ENCODE data around the gene RPA3.

RPA3 gene

DNA sequence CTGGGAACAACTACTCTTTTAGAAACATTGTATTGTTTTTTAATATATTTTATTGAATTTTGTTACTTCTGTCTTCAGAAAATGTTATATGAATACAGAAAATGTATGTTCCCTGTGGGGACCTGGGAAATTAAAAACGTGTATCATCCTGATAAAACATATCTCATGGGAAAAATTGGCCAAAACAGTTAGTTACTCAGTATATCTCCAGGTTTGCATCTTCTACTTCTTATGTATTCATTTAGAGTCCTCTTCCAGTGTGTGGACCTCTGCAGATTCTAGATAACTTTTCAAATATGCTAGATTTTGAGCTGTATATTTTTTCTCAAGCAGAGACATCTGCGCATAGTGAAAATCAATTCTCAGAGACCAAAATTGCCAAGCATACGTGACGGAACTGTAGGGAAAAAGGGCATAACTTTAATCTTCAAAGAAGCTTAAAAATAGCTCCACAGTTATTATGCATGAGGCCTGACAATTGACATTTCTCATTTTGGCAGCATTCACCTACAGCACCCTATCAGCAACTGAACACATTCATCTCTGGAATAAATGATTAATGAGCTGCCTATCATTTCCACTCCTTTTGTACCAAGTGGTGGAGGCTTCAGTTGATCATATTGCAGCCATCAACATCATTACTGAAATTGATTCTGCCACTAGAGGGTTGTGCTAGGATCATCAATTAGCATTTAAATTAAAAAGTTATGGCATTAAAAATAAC, 104.2 kb downstream of the RPA3 start:
- TF ChIP-seq, protein P1, sequence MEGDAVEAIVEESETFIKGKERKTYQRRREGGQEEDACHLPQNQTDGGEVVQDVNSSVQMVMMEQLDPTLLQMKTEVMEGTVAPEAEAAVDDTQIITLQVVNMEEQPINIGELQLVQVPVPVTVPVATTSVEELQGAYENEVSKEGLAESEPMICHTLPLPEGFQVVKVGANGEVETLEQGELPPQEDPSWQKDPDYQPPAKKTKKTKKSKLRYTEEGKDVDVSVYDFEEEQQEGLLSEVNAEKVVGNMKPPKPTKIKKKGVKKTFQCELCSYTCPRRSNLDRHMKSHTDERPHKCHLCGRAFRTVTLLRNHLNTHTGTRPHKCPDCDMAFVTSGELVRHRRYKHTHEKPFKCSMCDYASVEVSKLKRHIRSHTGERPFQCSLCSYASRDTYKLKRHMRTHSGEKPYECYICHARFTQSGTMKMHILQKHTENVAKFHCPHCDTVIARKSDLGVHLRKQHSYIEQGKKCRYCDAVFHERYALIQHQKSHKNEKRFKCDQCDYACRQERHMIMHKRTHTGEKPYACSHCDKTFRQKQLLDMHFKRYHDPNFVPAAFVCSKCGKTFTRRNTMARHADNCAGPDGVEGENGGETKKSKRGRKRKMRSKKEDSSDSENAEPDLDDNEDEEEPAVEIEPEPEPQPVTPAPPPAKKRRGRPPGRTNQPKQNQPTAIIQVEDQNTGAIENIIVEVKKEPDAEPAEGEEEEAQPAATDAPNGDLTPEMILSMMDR (IDR thresholded peaks at IDR 0.05; ENCODE audit: low read depth, low read length, missing control alignments) = no peak
- no peak overlapping the region for H3K4me3 ChIP-seq (ENCODE audit: low read depth, low read length)
- DNase-seq (ENCODE audit: low read depth) = no peak

DNA sequence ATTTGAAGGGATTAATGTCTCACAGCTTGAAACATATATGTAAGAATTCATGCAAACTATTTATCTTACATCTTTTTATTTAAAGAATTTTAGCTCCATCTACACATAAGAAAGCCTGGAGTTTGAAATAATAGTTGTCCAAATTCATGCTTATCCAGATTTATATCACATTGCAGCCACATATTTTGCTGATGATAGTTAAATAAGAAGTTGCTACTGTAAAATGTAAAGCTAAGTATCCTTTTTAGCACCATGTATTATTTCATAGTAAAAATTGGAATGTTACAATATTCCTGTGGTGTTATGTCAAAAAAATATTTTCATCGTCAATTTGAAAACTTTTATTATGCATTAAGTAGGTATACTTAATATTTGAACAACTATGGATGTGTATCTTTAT, 105.2 kb downstream of the RPA3 start:
- DNase-seq (ENCODE audit: low read depth) = no peak
- TF ChIP-seq, protein P1 (IDR thresholded peaks at IDR 0.05; ENCODE audit: low read depth, low read length, missing control alignments) = no peak
- no peak overlapping the region for H3K4me3 ChIP-seq (ENCODE audit: low read depth, low read length)

DNA sequence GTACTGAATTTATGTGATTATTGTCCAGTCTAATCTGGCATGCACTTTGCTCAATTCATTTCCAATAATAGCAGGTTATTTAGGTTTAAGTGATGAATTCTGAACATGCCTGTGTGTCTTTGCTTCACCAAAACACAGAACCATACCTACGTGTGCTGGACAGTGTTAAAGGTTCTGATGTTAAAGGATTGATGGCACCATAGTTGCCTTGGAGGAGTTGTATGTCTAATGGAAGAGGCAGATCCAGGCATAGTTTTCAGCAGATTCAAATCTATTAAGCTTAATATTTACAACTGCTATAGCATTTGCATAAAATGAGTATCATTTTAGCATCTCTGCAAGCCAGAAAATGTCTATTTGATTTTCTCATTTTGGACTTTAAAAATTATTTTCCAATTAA, 105.9 kb downstream of the RPA3 start:
- no peak overlapping the region for H3K4me3 ChIP-seq (ENCODE audit: low read depth, low read length)
- no peak for DNase-seq (ENCODE audit: low read depth)
- TF ChIP-seq, protein P1 (IDR thresholded peaks at IDR 0.05; ENCODE audit: low read depth, low read length, missing control alignments) = no peak

DNA sequence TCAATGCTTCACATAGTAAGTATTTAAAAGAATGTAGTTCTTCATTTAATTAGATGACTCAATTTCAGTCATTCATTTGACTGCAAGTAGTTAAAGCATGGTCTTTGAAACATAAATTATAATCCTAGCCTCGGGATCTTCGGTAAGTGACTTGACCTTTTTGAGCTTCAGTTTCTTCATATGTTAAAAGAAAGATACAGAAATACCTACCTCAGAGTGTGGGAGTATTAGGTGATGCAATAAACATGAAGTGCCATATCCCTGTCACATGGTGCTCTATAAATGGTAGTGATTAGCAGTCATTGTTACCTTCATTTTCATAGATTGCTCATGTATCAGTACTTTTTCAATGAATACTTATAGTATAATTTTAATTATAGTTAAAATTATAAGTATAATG, 109.1 kb downstream of the RPA3 start:
- DNase-seq (ENCODE audit: low read depth) = no peak
- no peak overlapping the region for H3K4me3 ChIP-seq (ENCODE audit: low read depth, low read length)
- TF ChIP-seq, protein P1 (IDR thresholded peaks at IDR 0.05; ENCODE audit: low read depth, low read length, missing control alignments) = no peak

DNA sequence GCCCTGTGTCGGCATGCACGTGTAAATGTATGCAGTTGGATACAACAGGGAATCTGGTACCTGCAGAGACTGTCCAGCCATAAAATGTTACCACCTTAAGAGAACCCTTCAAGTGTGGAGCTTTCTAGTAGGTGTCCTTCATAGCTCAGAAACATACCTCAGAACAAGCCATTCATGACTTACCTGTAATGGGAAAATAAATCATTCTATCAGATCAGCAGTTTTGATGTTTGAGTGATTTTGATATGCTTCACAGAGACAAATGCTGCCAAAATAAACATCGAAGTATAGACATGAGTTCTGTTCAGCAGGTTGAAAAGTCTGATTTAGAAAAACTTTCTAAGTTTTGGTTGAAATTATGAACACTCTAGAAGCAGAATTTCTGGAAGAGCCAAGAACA, 111.4 kb downstream of the RPA3 start:
- TF ChIP-seq, protein P1 (IDR thresholded peaks at IDR 0.05; ENCODE audit: low read depth, low read length, missing control alignments) = no peak
- H3K4me3 ChIP-seq (ENCODE audit: low read depth, low read length) = no peak overlapping the region
- no peak for DNase-seq (ENCODE audit: low read depth)

DNA sequence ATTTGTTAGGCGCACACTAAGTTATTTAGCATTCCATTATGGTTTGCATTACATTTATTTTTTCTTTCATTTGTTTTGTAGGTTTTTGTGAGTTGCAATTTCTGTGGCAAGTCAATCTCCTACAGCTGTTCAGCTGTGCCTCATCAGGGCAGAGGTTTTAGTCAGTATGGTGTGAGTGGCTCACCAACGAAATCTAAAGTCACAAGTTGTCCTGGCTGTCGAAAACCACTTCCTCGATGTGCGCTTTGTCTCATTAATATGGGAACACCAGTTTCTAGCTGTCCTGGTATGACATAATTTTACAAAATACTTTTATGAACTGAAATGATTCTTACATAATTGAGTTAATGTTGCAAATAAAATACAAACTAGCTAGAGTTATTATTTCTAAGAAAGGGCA, 122.2 kb downstream of the RPA3 start:
- DNase-seq (ENCODE audit: low read depth) = no peak
- no peak overlapping the region for H3K4me3 ChIP-seq (ENCODE audit: low read depth, low read length)
- TF ChIP-seq, protein P1 (IDR thresholded peaks at IDR 0.05; ENCODE audit: low read depth, low read length, missing control alignments) = no peak

DNA sequence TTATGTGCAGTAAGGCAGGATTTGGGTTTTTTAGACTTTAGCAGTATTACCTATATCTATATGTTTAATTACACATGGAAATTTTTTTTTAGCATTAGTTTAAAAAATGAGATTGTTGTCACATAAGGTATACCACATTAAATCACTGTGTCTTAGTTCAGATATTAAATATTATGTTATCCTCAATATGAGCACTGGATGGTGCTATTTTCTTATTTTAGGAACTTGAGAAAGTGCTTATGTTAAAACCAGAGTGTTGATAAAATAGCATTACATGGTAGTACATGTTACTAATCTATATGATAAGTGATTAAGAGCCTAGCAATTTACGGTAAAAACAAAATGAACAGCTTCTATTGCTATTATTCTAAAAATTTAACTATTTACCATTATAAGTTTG, 123.0 kb downstream of the RPA3 start:
- TF ChIP-seq, protein P1 (IDR thresholded peaks at IDR 0.05; ENCODE audit: low read depth, low read length, missing control alignments) = no peak
- DNase-seq (ENCODE audit: low read depth) = no peak
- no peak overlapping the region for H3K4me3 ChIP-seq (ENCODE audit: low read depth, low read length)

Data from GM12864 (cell line).